ENCODE measurements around the gene FLVCR2. TPM values are rescaled to one million over a fixed set of nuclear protein-coding genes. Genes with fewer than 3 reads are reported as not detected.

The FLVCR2 gene
- total RNA-seq, 1 donor from 2014 or later = 28.6 TPM

- ATAC-seq (no peak), DNase-seq (no peak)
- peaks cover 25% of the 10 kb centered on the region for H3K36me3 ChIP-seq
- no peaks in the 10 kb centered on the region for H3K9me3 ChIP-seq
- H3K27me3 ChIP-seq = no peaks in the 10 kb centered on the region
- TF ChIP-seq CTCF (IDR thresholded peaks at IDR 0.05) = no peak
- intact Hi-C loops (cut with DNase I) = no loop called here
- no peak overlapping the region for H3K4me3 ChIP-seq
- H3K27ac ChIP-seq = no peak overlapping the region
- H3K4me1 ChIP-seq = peaks cover under 1% of the 10 kb centered on the region
Observed at GRCh38 chr14:75667099-75667765, 88.8 kb downstream of the FLVCR2 start.

GRCh38 chr14:75672605-75673192 is 94.3 kb downstream of the FLVCR2 start:
- DNase-seq (no peak), ATAC-seq (no peak)
- no peak for TF ChIP-seq CTCF (IDR thresholded peaks at IDR 0.05)
- no peak overlapping the region for H3K27ac ChIP-seq
- H3K4me1 ChIP-seq = no peaks in the 10 kb centered on the region
- no peak overlapping the region for H3K4me3 ChIP-seq
- no peaks in the 10 kb centered on the region for H3K9me3 ChIP-seq
- peaks cover 25% of the 10 kb centered on the region for H3K36me3 ChIP-seq
- intact Hi-C loops (cut with DNase I) = no loop called here
- no peaks in the 10 kb centered on the region for H3K27me3 ChIP-seq

- Histone ChIP-seq H3K4me3 (no peak overlapping the region), H3K27ac (no peak overlapping the region), H3K36me3 (peaks cover 25% of the 10 kb centered on the region), H3K9me3 (no peaks in the 10 kb centered on the region), H3K27me3 (no peaks in the 10 kb centered on the region), H3K4me1 (no peaks in the 10 kb centered on the region)
- no peak for ATAC-seq
- intact Hi-C loops (cut with DNase I) = no loop called here
- DNase-seq = no peak
- TF ChIP-seq CTCF (IDR thresholded peaks at IDR 0.05) = no peak
Observed at GRCh38 chr14:75673345-75674035, 95.1 kb downstream of the FLVCR2 start.

- no peak for ATAC-seq
- H3K36me3 ChIP-seq = peaks cover 9% of the 10 kb centered on the region
- no peaks in the 10 kb centered on the region for H3K27me3 ChIP-seq
- H3K4me1 ChIP-seq = no peaks in the 10 kb centered on the region
- intact Hi-C loops (cut with DNase I) = no loop called here
- TF ChIP-seq CTCF (IDR thresholded peaks at IDR 0.05) = no peak
- no peak overlapping the region for H3K4me3 ChIP-seq
- H3K9me3 ChIP-seq = no peaks in the 10 kb centered on the region
- no peak for DNase-seq
- no peak overlapping the region for H3K27ac ChIP-seq
Observed at GRCh38 chr14:75675265-75675960, 97.0 kb downstream of the FLVCR2 start.

- Histone ChIP-seq H3K27me3 (no peaks in the 10 kb centered on the region), H3K4me1 (no peaks in the 10 kb centered on the region), H3K36me3 (peaks cover 30% of the 10 kb centered on the region), H3K9me3 (no peaks in the 10 kb centered on the region), H3K4me3 (no peak overlapping the region), H3K27ac (no peak overlapping the region)
- no peak for DNase-seq
- no peak for TF ChIP-seq CTCF (IDR thresholded peaks at IDR 0.05)
- ATAC-seq = no peak
- intact Hi-C loops (cut with DNase I) = no loop called here
Observed at GRCh38 chr14:75685910-75686309, 107.5 kb downstream of the FLVCR2 start.

Data from upper lobe of right lung (tissue), 1 donor.